Activated CD4-positive, alpha-beta T cell treated with anti-CD3 and anti-CD28 coated beads for 48 hours (primary cell): Measurements from ENCODE around the gene PSMA6.
"Not testable (repeated sequence)": the region's sequence is repeated elsewhere in the genome, so short reads cannot be mapped to it uniquely, and the experiment has no call there.

Experiments used
- DNase-seq: peaks from one replicate; pipeline ENCODE4 v3.0.0-alpha.2; 2020

The PSMA6 gene

DNA sequence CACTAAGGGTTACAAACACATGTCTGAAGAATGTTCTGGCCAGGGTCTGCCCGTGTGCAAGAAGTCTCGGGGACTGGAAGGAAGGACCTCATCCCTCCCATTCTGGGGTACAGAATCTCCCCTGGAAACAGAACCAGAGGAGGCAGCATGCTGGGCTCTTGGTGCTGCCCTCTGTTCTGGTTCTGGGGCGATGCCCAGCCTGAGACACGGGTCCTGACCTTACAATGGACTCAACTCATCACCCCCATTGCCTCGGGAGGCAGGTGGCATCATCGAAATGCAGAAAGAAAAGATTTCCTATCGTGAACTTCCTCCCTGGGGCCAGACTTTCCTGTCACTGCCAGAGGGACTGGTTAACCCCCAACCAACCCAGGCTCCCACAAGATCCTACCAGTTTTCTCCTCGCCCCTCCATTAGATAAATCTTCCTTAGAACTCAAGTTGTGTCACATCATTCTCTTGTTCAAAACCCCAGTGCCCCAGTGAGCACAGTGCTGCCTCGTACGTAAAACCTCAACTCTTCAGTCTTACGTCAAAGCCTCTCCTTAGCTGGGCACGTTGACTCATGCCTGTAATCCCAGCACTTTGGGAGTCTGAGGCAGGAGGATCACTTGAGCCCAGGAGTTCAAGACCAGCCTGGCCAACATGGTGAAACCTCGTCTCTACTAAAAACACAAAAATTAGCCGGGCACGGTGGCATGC is 52.1 kb downstream of the PSMA6 start:
- no peak for DNase-seq

DNA sequence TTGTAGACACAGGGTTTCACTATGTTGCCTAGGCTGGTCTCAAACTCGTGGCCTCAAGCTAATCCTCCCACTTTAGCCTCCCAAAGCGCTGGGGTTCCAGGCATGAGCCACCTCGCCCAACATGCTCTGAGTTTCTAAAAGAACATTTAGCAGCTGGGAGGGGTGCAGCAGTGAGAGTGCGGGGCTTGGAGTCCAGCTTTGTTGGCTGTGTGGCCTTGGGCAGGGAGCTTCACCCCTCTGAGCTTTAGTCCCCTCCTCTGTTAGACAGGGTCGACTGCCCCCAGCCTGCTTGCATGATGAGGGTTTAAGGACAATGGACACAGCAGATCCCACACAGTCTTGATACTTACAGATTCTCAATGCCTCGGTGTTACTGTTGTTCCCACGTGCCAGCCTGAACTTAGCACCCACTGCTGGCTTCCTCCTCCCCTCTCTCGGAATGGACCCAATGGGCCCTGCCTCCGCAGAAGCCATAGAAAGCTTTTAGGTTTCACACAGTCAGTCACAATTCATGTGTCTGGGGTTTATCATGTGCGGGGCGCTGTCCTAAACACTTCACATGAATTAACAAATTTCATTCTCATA is 54.6 kb downstream of the PSMA6 start:
- DNase-seq: no peak

- DNase-seq: no peak
Measured at GRCh38 chr14:35347323-35348043, 55.3 kb downstream of the PSMA6 start.

GRCh38 chr14:35348044-35348380 is 55.8 kb downstream of the PSMA6 start:
- DNase-seq: not testable (repeated sequence)

- no peak for DNase-seq
Measured at GRCh38 chr14:35349496-35350365, 57.5 kb downstream of the PSMA6 start.

DNA sequence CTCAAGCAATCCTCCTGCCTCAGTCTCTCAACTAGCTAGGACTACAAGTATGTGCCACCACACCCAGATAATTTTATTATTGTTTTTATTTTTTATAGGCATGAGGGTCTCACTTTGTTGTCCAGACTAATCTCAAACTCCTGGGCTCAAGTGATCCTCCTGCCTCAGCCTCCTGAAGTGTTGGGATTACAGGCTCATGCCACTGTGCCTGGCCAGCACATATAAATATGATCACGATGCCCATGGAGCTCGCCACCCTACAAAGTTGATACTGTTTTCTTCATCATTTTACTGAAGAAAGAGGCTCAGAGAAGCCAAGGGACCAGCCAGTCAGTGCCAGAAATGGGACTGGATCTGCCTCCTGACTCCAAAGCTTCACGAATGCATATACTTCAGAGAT is 59.3 kb downstream of the PSMA6 start:
- no peak for DNase-seq

DNA sequence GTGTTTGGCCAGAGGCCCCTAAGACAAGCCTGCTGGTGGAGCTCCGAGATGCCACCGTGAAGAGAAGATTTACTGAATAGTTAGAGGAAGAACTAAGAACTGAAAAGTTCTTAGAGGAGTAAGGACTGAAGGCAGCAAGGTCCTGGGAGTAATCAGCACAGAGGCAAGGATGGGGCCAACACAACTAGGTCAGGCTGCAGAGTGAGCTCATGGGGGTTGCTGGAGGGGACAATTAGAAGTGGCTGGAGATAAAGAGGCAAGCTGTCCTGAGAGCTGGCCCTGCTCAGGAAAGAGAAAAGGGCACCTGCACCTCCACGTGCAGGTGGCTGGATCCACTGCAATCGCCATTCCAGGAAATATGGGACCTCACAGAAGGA is 59.7 kb downstream of the PSMA6 start:
- no peak for DNase-seq

GRCh38 chr14:35352274-35353233 is 60.4 kb downstream of the PSMA6 start:
- DNase-seq: no peak

DNA sequence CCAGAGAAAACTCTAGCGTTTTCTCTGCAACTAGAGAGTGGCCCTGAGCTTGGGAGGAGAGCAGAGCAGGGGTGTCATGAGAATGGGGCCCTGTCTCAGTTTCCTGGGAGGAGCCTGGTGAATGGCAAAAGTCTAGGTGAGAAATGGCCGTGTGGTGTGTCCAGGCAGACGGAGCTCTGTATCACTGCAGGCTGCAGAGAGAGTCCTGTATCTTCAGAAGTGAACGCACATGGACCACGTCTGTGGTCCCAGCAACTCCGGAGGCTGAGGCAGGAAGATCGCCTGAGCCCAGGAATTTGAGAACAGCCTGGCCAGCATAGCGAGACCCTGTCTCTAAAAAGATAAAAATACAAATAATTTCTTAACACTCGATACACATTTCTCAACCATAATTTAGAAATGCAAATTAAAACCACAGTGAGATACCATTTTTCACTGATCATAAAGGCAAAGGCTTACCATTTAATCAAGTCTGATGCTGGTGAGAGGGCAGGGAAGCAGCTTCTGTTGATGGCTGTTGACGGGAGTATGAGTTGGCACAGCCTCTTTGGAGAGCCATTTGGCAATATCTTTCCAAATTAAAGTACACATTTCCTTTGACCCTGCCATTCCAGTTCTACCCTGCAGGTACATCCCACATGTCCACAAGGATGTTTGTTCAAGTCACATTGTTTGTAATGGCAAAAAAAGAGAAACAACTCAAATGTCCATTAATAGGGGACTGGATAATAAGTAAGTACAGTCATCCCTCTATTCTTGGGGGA is 61.4 kb downstream of the PSMA6 start:
- DNase-seq: no peak

DNA sequence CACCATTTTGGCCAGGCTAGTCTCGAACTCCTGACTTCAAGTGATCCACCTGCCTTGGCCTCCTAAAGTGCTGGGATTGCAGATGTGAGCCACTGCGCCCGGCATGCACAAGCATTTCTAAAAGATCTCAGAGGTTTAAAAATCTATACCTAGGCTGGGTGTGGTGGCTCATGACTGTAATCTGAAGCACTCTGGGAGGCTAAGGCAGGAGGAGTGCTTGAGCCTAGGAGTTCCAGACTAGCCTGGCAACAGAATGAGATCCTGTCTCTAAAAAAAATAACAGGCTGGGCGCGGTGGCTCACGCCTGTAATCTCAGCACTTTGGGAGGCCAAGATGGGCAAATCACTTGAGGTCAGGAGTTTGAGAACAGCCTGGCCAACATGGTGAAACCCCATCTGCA is 63.1 kb downstream of the PSMA6 start:
- not testable (repeated sequence) for DNase-seq

GRCh38 chr14:35355981-35356841 is 64.0 kb downstream of the PSMA6 start:
- DNase-seq: peak; percentile 72

GRCh38 chr14:35359655-35360054 is 67.5 kb downstream of the PSMA6 start:
- DNase-seq: not testable (repeated sequence)

- no peak for DNase-seq
Measured at GRCh38 chr14:35361141-35361480, 68.9 kb downstream of the PSMA6 start.

GRCh38 chr14:35362450-35362849 is 70.3 kb downstream of the PSMA6 start:
- no peak for DNase-seq

DNA sequence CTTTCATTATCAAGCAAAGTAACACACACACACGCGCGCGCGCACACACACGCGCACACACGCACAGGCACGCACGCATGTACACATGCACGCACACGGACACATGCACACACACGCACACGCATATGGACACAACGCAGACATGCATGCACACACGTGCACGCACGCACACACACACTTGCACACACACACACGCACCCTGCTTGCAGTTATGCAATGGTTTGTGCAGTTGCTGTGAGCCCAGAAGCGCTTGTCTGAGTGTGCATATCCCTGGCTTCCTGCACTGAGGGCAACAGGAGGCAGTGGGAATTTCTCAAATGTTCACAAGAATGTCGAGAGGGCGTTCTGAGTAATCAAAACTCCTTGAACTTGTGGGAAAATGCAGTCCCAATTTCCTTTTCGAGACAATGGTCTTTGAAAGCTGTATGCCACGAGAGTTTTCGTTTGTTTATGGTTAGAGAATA is 70.8 kb downstream of the PSMA6 start:
- DNase-seq: no peak

- peak; percentile 91 for DNase-seq
Measured at GRCh38 chr14:35365130-35366055, 73.2 kb downstream of the PSMA6 start.

- DNase-seq: peak; percentile 60
Measured at GRCh38 chr14:35366056-35366451, 73.9 kb downstream of the PSMA6 start.

- no peak for DNase-seq
Measured at GRCh38 chr14:35366521-35366976, 74.4 kb downstream of the PSMA6 start.

DNA sequence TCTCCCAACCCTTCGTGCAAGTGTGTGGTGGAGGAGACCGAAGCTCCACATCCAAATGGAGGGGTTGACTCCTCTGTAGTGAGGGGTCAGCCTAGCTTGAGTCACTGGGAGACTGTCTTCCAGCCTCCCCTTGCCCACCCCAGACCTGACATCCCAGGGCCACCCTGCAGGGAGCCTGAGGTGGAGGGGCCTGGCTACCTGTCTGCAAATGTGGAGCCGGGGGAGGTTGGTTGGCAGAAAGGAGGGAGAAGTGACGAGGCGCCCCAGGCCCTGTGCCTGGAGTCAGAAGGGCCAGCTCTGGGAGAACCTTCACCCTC is 74.8 kb downstream of the PSMA6 start:
- DNase-seq: no peak
